ENCODE results near the gene CPA5.

Gene CPA5

GRCh38 chr7:130400120-130400572, 55.5 kb downstream of the CPA5 start:
- peaks cover 36% of the 10 kb centered on the region for H3K36me3 Mint-ChIP-seq (ENCODE audit: low read depth)
- peaks cover 50% of the 10 kb centered on the region for H3K4me1 Mint-ChIP-seq
- no peaks in the 10 kb centered on the region for H3K27me3 Mint-ChIP-seq (ENCODE audit: low read depth)
- no peaks in the 10 kb centered on the region for H3K9me3 Mint-ChIP-seq
- H3K27ac Mint-ChIP-seq, result peak overlapping the region; percentile 87 to 99 (median 98)
- peak overlapping the region in 1 of 3 experiments; percentile 37 for H3K4me3 Mint-ChIP-seq
- TF ChIP-seq, protein P1, sequence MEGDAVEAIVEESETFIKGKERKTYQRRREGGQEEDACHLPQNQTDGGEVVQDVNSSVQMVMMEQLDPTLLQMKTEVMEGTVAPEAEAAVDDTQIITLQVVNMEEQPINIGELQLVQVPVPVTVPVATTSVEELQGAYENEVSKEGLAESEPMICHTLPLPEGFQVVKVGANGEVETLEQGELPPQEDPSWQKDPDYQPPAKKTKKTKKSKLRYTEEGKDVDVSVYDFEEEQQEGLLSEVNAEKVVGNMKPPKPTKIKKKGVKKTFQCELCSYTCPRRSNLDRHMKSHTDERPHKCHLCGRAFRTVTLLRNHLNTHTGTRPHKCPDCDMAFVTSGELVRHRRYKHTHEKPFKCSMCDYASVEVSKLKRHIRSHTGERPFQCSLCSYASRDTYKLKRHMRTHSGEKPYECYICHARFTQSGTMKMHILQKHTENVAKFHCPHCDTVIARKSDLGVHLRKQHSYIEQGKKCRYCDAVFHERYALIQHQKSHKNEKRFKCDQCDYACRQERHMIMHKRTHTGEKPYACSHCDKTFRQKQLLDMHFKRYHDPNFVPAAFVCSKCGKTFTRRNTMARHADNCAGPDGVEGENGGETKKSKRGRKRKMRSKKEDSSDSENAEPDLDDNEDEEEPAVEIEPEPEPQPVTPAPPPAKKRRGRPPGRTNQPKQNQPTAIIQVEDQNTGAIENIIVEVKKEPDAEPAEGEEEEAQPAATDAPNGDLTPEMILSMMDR (IDR thresholded peaks at IDR 0.05; ENCODE audit: unreplicated experiment in 3 of 3), result no peak

- Mint-ChIP-seq H3K36me3 (ENCODE audit: low read depth) (peaks cover 36% of the 10 kb centered on the region), H3K27ac (peak overlapping the region; percentile 19 to 99 (median 98)), H3K27me3 (ENCODE audit: low read depth) (no peaks in the 10 kb centered on the region), H3K4me3 (no peak overlapping the region), H3K9me3 (no peaks in the 10 kb centered on the region), H3K4me1 (peaks cover 50% of the 10 kb centered on the region)
- TF ChIP-seq, protein P1 (IDR thresholded peaks at IDR 0.05; ENCODE audit: unreplicated experiment in 3 of 3), result no peak
These were observed 56.5 kb downstream of the CPA5 start for GRCh38 chr7:130401101-130401500.

- Mint-ChIP-seq H3K36me3 (ENCODE audit: low read depth) (peaks cover 36% of the 10 kb centered on the region), H3K27me3 (ENCODE audit: low read depth) (no peaks in the 10 kb centered on the region), H3K4me1 (peaks cover 45% of the 10 kb centered on the region), H3K9me3 (no peaks in the 10 kb centered on the region), H3K4me3 (no peak overlapping the region), H3K27ac (peak overlapping the region in 2 of 3 experiments; percentile 71 to 99)
- TF ChIP-seq, protein P1 (IDR thresholded peaks at IDR 0.05; ENCODE audit: unreplicated experiment in 3 of 3), result no peak
These were observed 57.0 kb downstream of the CPA5 start for GRCh38 chr7:130401578-130401977.

DNA sequence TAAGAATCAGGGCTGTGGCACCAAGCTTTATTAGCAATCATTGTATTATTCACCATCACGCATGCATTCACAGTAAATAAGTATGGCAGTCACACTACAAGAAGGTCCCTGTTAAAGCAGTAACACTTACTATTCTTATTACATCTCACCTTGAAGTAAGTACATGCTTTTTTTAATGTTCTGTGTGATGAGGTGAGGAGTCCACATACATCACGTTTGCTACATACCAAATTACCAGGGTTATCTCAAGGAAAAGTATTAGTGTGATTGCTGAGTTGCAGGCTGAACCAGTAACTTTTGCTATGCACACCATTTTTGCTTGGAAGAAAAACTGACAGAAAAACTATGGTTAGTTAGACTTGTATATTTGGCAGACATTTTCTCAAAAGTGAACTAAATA, 60.4 kb downstream of the CPA5 start:
- Mint-ChIP-seq H3K27ac (peak overlapping the region in 1 of 3 experiments; percentile 49), H3K4me3 (no peak overlapping the region), H3K4me1 (peaks cover 45% of the 10 kb centered on the region), H3K27me3 (ENCODE audit: low read depth) (no peaks in the 10 kb centered on the region), H3K36me3 (ENCODE audit: low read depth) (peaks cover 18% of the 10 kb centered on the region), H3K9me3 (no peaks in the 10 kb centered on the region)
- TF ChIP-seq, protein P1 (IDR thresholded peaks at IDR 0.05; ENCODE audit: unreplicated experiment in 3 of 3), result no peak

DNA sequence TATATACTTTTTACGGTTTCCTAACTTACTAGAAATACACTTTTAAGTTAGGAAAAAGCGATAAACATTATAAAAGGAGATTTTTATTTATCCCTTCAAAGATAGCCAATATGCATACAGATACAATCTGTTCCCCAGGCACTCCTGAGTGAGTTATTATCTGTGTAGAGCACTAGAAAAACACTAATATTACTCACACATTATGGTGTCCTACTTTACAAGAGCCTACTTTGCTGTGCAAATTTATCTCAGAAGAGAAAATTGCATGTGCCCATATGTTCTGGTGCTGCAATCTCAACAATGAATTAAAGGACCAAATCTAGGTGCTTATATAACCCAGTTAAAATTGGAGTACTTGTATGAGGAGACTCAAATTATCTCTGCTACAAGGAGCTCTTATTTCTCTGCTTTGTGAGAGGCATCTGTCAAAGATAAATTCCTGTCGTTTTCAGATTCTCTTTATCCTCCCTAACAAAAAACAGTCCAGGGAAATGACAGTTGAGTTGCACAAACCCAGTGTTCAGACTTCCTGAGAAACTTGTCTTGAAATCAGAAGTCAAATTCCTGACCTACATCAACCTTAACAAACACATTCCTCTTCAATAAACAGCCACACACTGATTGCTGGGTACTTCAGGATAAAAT, 64.6 kb downstream of the CPA5 start:
- Mint-ChIP-seq H3K9me3 (no peaks in the 10 kb centered on the region), H3K27ac (peak overlapping the region; percentile 81 to 92 (median 92)), H3K4me1 (peaks cover 69% of the 10 kb centered on the region), H3K4me3 (no peak overlapping the region), H3K27me3 (ENCODE audit: low read depth) (no peaks in the 10 kb centered on the region), H3K36me3 (ENCODE audit: low read depth) (peaks cover 6% of the 10 kb centered on the region)
- TF ChIP-seq, protein P1 (IDR thresholded peaks at IDR 0.05; ENCODE audit: unreplicated experiment in 3 of 3), result no peak

- Mint-ChIP-seq H3K4me3 (no peak overlapping the region), H3K4me1 (peaks cover 70% of the 10 kb centered on the region), H3K27ac (peak overlapping the region; percentile 81 to 92 (median 92)), H3K27me3 (ENCODE audit: low read depth) (no peaks in the 10 kb centered on the region), H3K9me3 (no peaks in the 10 kb centered on the region), H3K36me3 (ENCODE audit: low read depth) (peaks cover 6% of the 10 kb centered on the region)
- TF ChIP-seq, protein P1 (IDR thresholded peaks at IDR 0.05; ENCODE audit: unreplicated experiment in 3 of 3), result no peak
These were observed 65.1 kb downstream of the CPA5 start for GRCh38 chr7:130409712-130410072.
